Measurements from ENCODE around the gene CYGB. TPM values are rescaled to one million over a fixed set of nuclear protein-coding genes. Genes with fewer than 3 reads are reported as not detected.

Gene CYGB
- total and polyA plus RNA-seq, 9 of the 15 experiments (the other 6 are each of a cell fraction or from before 2014, with no cell fraction given): 0.08 to 0.95 (median 0.18) TPM; not detected in 5

DNA sequence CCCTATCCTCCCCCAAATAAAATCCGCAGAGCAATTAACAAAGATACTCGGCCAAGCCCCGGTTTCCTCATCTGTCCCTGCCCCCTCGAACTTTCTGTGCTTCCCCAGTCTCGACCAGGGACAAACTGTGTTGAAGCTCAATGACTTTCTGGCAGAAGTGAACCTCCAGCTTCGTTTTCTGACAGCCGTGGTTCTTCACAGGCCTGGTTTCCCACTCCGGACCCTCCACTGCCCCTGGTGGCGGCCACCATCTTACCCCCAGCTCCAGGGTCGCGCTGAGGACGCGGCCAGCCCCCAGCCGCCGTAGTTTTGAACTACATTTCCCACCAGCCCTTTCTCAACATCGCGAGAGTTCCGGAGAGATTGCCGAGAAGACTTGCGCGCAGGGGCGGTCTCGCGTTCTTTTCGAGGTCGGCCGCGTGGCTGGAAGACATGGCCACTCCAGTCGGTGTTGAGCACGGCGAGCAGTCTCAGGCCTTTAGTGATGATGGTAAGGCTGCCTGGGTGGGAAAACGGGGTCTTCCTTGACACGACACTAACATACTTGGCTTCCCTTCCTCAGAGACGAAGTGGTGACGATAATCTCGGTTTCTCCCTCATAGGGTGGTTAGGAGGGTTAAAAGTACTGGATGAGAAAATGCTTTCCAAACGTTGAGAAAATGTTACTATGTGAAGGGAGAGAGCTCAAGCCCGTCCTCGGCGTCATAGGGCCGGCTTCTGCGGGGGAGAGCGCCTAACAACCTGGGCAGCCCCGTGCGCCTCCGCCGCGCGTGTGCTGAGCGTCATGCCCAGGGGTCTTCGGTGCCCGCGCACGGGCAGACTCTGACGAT is 20.1 kb upstream of the CYGB start (continued):
- TF ChIP-seq, protein P1, sequence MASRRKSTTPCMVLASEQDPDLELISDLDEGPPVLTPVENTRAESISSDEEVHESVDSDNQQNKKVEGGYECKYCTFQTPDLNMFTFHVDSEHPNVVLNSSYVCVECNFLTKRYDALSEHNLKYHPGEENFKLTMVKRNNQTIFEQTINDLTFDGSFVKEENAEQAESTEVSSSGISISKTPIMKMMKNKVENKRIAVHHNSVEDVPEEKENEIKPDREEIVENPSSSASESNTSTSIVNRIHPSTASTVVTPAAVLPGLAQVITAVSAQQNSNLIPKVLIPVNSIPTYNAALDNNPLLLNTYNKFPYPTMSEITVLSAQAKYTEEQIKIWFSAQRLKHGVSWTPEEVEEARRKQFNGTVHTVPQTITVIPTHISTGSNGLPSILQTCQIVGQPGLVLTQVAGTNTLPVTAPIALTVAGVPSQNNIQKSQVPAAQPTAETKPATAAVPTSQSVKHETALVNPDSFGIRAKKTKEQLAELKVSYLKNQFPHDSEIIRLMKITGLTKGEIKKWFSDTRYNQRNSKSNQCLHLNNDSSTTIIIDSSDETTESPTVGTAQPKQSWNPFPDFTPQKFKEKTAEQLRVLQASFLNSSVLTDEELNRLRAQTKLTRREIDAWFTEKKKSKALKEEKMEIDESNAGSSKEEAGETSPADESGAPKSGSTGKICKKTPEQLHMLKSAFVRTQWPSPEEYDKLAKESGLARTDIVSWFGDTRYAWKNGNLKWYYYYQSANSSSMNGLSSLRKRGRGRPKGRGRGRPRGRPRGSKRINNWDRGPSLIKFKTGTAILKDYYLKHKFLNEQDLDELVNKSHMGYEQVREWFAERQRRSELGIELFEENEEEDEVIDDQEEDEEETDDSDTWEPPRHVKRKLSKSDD (conservative IDR thresholded peaks at IDR 0.05; ENCODE audit: low read length): peak; percentile 96
- peak; percentile 99 for TF ChIP-seq POLR2A (conservative IDR thresholded peaks at IDR 0.05)
- TF ChIP-seq, protein P2, sequence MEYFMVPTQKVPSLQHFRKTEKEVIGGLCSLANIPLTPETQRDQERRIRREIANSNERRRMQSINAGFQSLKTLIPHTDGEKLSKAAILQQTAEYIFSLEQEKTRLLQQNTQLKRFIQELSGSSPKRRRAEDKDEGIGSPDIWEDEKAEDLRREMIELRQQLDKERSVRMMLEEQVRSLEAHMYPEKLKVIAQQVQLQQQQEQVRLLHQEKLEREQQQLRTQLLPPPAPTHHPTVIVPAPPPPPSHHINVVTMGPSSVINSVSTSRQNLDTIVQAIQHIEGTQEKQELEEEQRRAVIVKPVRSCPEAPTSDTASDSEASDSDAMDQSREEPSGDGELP (CRISPR knock-in tag; IDR thresholded peaks at IDR 0.05; ENCODE audit: borderline replicate concordance): peak; percentile 86
- TF ChIP-seq ZNF445 (CRISPR knock-in tag; IDR thresholded peaks at IDR 0.05; ENCODE audit: low read depth): no peak
- peak; percentile 3; the same call in 1 of the 2 replicates for TF ChIP-seq TEAD4 (IDR thresholded peaks at IDR 0.05; ENCODE audit: low read length)
- TF ChIP-seq TEAD4 (CRISPR knock-in tag; IDR thresholded peaks at IDR 0.05; ENCODE audit: borderline replicate concordance): no peak
- TF ChIP-seq, protein P3, sequence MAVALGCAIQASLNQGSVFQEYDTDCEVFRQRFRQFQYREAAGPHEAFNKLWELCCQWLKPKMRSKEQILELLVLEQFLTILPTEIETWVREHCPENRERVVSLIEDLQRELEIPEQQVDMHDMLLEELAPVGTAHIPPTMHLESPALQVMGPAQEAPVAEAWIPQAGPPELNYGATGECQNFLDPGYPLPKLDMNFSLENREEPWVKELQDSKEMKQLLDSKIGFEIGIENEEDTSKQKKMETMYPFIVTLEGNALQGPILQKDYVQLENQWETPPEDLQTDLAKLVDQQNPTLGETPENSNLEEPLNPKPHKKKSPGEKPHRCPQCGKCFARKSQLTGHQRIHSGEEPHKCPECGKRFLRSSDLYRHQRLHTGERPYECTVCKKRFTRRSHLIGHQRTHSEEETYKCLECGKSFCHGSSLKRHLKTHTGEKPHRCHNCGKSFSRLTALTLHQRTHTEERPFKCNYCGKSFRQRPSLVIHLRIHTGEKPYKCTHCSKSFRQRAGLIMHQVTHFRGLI (CRISPR knock-in tag; IDR thresholded peaks at IDR 0.05): no peak
- TF ChIP-seq, protein P4, sequence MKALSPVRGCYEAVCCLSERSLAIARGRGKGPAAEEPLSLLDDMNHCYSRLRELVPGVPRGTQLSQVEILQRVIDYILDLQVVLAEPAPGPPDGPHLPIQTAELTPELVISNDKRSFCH (CRISPR knock-in tag; IDR thresholded peaks at IDR 0.05): no peak
- TF ChIP-seq, protein P4 (tag; IDR thresholded peaks at IDR 0.05): no peak; the same call in 1 of the 2 replicates
- 0 out of 2 replicates have a peak, but pooled peaks have one; percentile 66 for TF ChIP-seq ZNF644 (tag; IDR thresholded peaks at IDR 0.05; ENCODE audit: low read depth)
- TF ChIP-seq NEUROD1 (IDR thresholded peaks at IDR 0.05; ENCODE audit: borderline replicate concordance, low read depth, low read length, partially characterized antibody): peak; percentile 88
- peak; percentile 87; the same call in 1 of the 2 replicates for TF ChIP-seq SP1 (CRISPR knock-in tag; IDR thresholded peaks at IDR 0.05)
- no peak for TF ChIP-seq U2AF1 (optimal IDR thresholded peaks at IDR 0.05; ENCODE audit: low read depth, low read length)
- TF ChIP-seq, protein P5, sequence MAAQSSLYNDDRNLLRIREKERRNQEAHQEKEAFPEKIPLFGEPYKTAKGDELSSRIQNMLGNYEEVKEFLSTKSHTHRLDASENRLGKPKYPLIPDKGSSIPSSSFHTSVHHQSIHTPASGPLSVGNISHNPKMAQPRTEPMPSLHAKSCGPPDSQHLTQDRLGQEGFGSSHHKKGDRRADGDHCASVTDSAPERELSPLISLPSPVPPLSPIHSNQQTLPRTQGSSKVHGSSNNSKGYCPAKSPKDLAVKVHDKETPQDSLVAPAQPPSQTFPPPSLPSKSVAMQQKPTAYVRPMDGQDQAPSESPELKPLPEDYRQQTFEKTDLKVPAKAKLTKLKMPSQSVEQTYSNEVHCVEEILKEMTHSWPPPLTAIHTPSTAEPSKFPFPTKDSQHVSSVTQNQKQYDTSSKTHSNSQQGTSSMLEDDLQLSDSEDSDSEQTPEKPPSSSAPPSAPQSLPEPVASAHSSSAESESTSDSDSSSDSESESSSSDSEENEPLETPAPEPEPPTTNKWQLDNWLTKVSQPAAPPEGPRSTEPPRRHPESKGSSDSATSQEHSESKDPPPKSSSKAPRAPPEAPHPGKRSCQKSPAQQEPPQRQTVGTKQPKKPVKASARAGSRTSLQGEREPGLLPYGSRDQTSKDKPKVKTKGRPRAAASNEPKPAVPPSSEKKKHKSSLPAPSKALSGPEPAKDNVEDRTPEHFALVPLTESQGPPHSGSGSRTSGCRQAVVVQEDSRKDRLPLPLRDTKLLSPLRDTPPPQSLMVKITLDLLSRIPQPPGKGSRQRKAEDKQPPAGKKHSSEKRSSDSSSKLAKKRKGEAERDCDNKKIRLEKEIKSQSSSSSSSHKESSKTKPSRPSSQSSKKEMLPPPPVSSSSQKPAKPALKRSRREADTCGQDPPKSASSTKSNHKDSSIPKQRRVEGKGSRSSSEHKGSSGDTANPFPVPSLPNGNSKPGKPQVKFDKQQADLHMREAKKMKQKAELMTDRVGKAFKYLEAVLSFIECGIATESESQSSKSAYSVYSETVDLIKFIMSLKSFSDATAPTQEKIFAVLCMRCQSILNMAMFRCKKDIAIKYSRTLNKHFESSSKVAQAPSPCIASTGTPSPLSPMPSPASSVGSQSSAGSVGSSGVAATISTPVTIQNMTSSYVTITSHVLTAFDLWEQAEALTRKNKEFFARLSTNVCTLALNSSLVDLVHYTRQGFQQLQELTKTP (IDR thresholded peaks at IDR 0.05; ENCODE audit: low read depth in 1 of 2, partially characterized antibody in 2 of 2): peak in 1 of 2 experiments; percentile 82
- peak; percentile 93 for TF ChIP-seq L3MBTL2 (IDR thresholded peaks at IDR 0.05)
- TF ChIP-seq ZNF3 (CRISPR knock-in tag; IDR thresholded peaks at IDR 0.05): no peak

Data from K562 (cell line).